Heart left ventricle (tissue), 16 donors: ENCODE data around the gene KNG1. TPM values are rescaled to one million over a fixed set of nuclear protein-coding genes. Genes with fewer than 3 reads are reported as not detected.

ENCODE experiments used
- ATAC-seq, 4 donors: fragments of 200-7000 bp; cut with Tn5 transposase; one replicate each; pipeline ENCODE4 v1.9.1; 2020 to 2022; ENCODE audit warnings: moderate library complexity in 4 of 4, mild to moderate bottlenecking in 3 of 4, moderate number of reproducible peaks in 1 of 4
- DNase-seq, 5 donors: peaks; one replicate each; pipeline ENCODE4 v3.0.0-alpha.2; 2020
- H3K27ac ChIP-seq, 12 donors: fragments of 200-600 bp; sonication (generic) in 4 of 12; one replicate each; pipeline versions ENCODE4 v1.5.0 to v1.8.0; 2016 to 2022; ENCODE audit warnings: mild to moderate bottlenecking in 2 of 12
- H3K27me3 ChIP-seq, 9 donors: fragments of 200-600 bp; sonication (generic) in 2 of 9; one replicate each; pipeline versions ENCODE4 v1.5.1 to v1.8.0; 2016 to 2022; ENCODE audit warnings: mild to moderate bottlenecking in 3 of 9
- H3K36me3 ChIP-seq, 9 donors: fragments of 200-600 bp; sonication (generic) in 2 of 9; one replicate each; pipeline versions ENCODE4 v1.5.0 to v1.8.0; 2018 to 2022; ENCODE audit warnings: mild to moderate bottlenecking in 2 of 9
- H3K4me1 ChIP-seq, 12 donors: fragments of 200-600 bp; sonication (generic) in 4 of 12; one replicate each; pipeline versions ENCODE4 v1.5.0 to v1.8.0; 2016 to 2022; ENCODE audit warnings: mild to moderate bottlenecking in 3 of 12
- H3K4me3 ChIP-seq, 12 donors: fragments of 200-600 bp; sonication (generic) in 4 of 12; one replicate each; pipeline versions ENCODE4 v1.5.0 to v1.8.0; 2017 to 2022; ENCODE audit warnings: mild to moderate bottlenecking in 9 of 12, moderate library complexity in 4 of 12
- H3K9me3 ChIP-seq, 12 donors: fragments of 200-600 bp; sonication (generic) in 4 of 12; one replicate each; pipeline versions ENCODE4 v1.5.0 to v1.8.0; 2016 to 2022; ENCODE audit warnings: mild to moderate bottlenecking in 1 of 12
- CTCF ChIP-seq, 12 donors: fragments of 200-600 bp; sonication (generic) in 4 of 12; IDR thresholded peaks; one replicate each; pipeline versions ENCODE4 v1.5.0 to v1.8.0; 2018 to 2022; ENCODE audit warnings: antibody characterized with exemption in 12 of 12, mild to moderate bottlenecking in 5 of 12
- POLR2A ChIP-seq, 2 donors: fragments of 450-650 bp; IDR thresholded peaks; one replicate each; pipeline ENCODE4 v1.6.1; 2017; ENCODE audit warnings: antibody characterized with exemption in 2 of 2, mild to moderate bottlenecking in 2 of 2, moderate library complexity in 2 of 2
- WGBS, 4 donors: extraction: QIAGEN DNeasy Blood & Tissue Kit in 2 of 4; methylation state at CpG; one replicate each; pipeline versions ENCODE4 v1.1.5 to v1.1.7; 2013 to 2018; 5-methylcytosine and 5-hydroxymethylcytosine counted together
- intact Hi-C, 10 donors: fragments of 100-400 bp; cut with DNase I; formaldehyde crosslinking; loops; one replicate each; pipeline versions ENCODE4 v1.11.1 to v1.14.2; 2022
- polyA plus RNA-seq, 2 donors: library from polyadenylated mRNA; stranded (reverse); fragments of 200-250 nt; gene quantifications; one replicate each; pipeline ENCODE4 v1.2.3, GENCODE V29; 2013
- total RNA-seq, 9 donors: library from RNA; depleted of rRNA in 2 of 9; stranded (reverse); fragments of >200 nt in 2 of 9; fragmentation: NEBNext Ultra II Directional in 3 of 9; extraction: Animal tissue kit (Norgen Biotek cat#: 25700) in 3 of 9; gene quantifications; one replicate each; pipeline versions ENCODE4 v1.1.0 to v1.2.4, GENCODE V29; 2016 to 2023
- donor health status: ischemic (EF 13 %, LVEDD 7.1; RV severe dilation, severe dysfunction).
- donor health status: healthy with polysubstance abuse.
- donor health status: DM: no; HTN: yes; CAD: no.
- donor health status: DM: no; HTN: no; CAD: no.
- donor health status: ischemic (EF 25% LVEDD 6.9; RV normal size, moderate dysfunction).
- donor health status: ischemic (EF 25% LVEDD 5.7; RV mildly dilated, moderate dysfunction).
- donor health status: healthy.
- donor health status: DM: yes; HTN: yes; CAD: no.
- donor health status: ischemic (EF 35%, LVEDD 5.7; RV mildly dilated, moderate dysfunction).
- donor health status: nonischemic (EF 11% LVEDD 7.7; RV severe dilation, severe dysfunction).
- donor health status: DM: yes; HTN: yes; CAD: no.
- donor health status: PGD.
- donor health status: ischemic (EF 29% LVEDD 5.4; RV normal size, mild dysfunction).
- donor health status: nonischemic (EF 23%, LVEDD 6.1; RV moderate dilation, normal function).

Gene KNG1
- total and polyA plus RNA-seq, 11 donors = 0.11 to 1.0 (median 0.21) TPM; not detected in 5

GRCh38 chr3:186782542-186783057 lies 65.4 kb downstream of the KNG1 start:
- Histone ChIP-seq H3K4me3 (peak overlapping the region; percentile 71 to 97 (median 84)), H3K27ac (peak overlapping the region; percentile 95 to 100 (median 99)), H3K36me3 (peaks cover 6 to 39% (median 33%) of the 10 kb centered on the region in 9 donors), H3K4me1 (peaks cover 7 to 39% (median 29%) of the 10 kb centered on the region in 12 donors), H3K27me3 (no peaks in the 10 kb centered on the region), H3K9me3 (no peaks in the 10 kb centered on the region)
- no peak for TF ChIP-seq CTCF (IDR thresholded peaks at IDR 0.05)
- TF ChIP-seq POLR2A (IDR thresholded peaks at IDR 0.05) = no peak
- no peak for DNase-seq
- WGBS, 4 donors = 5 to 9% (median 6%) methylated on average over 21 of the region's 21 CpGs
- intact Hi-C loops = loop anchor here in 4 of 10 donors (2.0 to 10.0 kb wide), 5 partner anchors 150 to 848 kb away; partner anchors contain the start of genes TRA2B (in 2 of the 4), DNAJB11 (in 1 of the 4), ST6GAL1 (in 1 of the 4) and TBCCD1 (in 1 of the 4)
- peak in 2 of 4 donors; percentile 1 to 11 for ATAC-seq

GRCh38 chr3:186783058-186783730 lies 66.0 kb downstream of the KNG1 start, which contains the start of gene EIF4A2:
EIF4A2 (plus strand) TSS chr3:186783577; CDS start chr3:186783611, 34 bp downstream.
- ATAC-seq = peak; percentile 84 to 91 (median 87)

GRCh38 chr3:186783731-186784515 lies 66.8 kb downstream of the KNG1 start:
- Histone ChIP-seq H3K4me1 (peaks cover 7 to 52% (median 40%) of the 10 kb centered on the region in 12 donors), H3K27ac (peak overlapping the region; percentile 95 to 100 (median 99)), H3K27me3 (no peaks in the 10 kb centered on the region), H3K4me3 (peak overlapping the region; percentile 71 to 97 (median 84)), H3K36me3 (peaks cover 6 to 52% (median 46%) of the 10 kb centered on the region in 9 donors), H3K9me3 (no peaks in the 10 kb centered on the region)
- TF ChIP-seq POLR2A (IDR thresholded peaks at IDR 0.05) = peak; percentile 8 to 55
- TF ChIP-seq CTCF (IDR thresholded peaks at IDR 0.05) = no peak
- DNase-seq (peak; percentile 89 to 95 (median 90)), ATAC-seq (peak; percentile 89 to 94 (median 90))
- intact Hi-C loops = loop anchor here in 4 of 10 donors (2.0 to 10.0 kb wide), 5 partner anchors 148 to 849 kb away; partner anchors contain the start of genes TRA2B (in 2 of the 4), DNAJB11 (in 1 of the 4), ST6GAL1 (in 1 of the 4) and TBCCD1 (in 1 of the 4)
- WGBS, 4 donors = 0 to 1% (median 1%) methylated on average over 17 to 56 of the region's 56 CpGs

More at GRCh38 chr3:186783058-186783730, 66.0 kb downstream of the KNG1 start, which contains the start of gene EIF4A2:
- Histone ChIP-seq H3K4me1 (peaks cover 7 to 45% (median 35%) of the 10 kb centered on the region in 12 donors), H3K27me3 (no peaks in the 10 kb centered on the region), H3K4me3 (peak within 1 kb of the TSS; percentile 71 to 97 (median 84)), H3K9me3 (no peaks in the 10 kb centered on the region), H3K36me3 (peaks cover 6 to 44% (median 39%) of the 10 kb centered on the region in 9 donors), H3K27ac (peak within 1 kb of the TSS; percentile 95 to 100 (median 99))
- DNase-seq = peak; percentile 92 to 95 (median 93)
- 0 to 1% (median 1%) methylated on average over 35 to 60 of the region's 60 CpGs for WGBS, 4 donors
- TF ChIP-seq POLR2A (IDR thresholded peaks at IDR 0.05) (peak in 1 of 2 donors; percentile 75), CTCF (IDR thresholded peaks at IDR 0.05) (peak in 1 of 12 donors; percentile 10)
- intact Hi-C loops = loop anchor here in 4 of 10 donors (2.0 to 10.0 kb wide), 5 partner anchors 149 to 848 kb away; partner anchors contain the start of genes TRA2B (in 2 of the 4), DNAJB11 (in 1 of the 4), ST6GAL1 (in 1 of the 4) and TBCCD1 (in 1 of the 4)
